Hematopoietic multipotent progenitor cell treated with erythropoietin and hydrocortisone succinate and interleukin-3 and kit ligand, for 8 days (in vitro differentiated cells): ENCODE data around the gene RFTN1.

Source experiments
- DNase-seq: peaks from one replicate; pipeline ENCODE4 v3.0.0-alpha.2; 2015

RFTN1 gene

DNA sequence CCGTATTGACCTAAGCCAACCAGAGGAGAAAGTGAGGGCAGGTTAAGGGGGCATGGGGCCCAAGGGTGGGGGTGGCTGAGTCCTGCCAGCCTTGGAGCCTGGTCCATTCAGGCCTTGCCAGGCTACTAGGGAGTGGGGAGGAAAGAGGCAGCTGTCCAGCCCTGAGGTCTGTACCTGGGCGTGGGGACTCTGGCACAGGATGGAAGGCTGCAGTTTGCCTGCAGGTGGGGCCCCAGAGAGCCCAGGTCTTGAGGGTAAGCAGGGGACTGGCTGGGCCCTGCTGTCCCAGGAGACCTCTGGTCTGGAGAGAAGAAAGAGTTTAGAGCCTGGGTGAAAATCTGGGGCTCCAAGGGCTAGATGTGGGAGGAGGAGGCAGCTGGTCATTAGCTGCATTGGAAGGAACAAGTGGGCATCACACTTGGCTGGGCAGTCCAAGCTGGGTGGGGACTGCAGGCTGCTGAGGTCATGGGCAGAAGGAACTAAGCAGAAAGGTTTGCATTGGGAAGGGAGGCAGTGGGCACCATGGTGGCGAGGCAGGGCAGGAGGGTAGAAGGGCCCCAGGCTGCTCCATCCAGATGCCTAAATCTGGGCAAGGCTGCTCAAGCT, 140.1 kb downstream of the RFTN1 start:
- DNase-seq, result no peak

DNA sequence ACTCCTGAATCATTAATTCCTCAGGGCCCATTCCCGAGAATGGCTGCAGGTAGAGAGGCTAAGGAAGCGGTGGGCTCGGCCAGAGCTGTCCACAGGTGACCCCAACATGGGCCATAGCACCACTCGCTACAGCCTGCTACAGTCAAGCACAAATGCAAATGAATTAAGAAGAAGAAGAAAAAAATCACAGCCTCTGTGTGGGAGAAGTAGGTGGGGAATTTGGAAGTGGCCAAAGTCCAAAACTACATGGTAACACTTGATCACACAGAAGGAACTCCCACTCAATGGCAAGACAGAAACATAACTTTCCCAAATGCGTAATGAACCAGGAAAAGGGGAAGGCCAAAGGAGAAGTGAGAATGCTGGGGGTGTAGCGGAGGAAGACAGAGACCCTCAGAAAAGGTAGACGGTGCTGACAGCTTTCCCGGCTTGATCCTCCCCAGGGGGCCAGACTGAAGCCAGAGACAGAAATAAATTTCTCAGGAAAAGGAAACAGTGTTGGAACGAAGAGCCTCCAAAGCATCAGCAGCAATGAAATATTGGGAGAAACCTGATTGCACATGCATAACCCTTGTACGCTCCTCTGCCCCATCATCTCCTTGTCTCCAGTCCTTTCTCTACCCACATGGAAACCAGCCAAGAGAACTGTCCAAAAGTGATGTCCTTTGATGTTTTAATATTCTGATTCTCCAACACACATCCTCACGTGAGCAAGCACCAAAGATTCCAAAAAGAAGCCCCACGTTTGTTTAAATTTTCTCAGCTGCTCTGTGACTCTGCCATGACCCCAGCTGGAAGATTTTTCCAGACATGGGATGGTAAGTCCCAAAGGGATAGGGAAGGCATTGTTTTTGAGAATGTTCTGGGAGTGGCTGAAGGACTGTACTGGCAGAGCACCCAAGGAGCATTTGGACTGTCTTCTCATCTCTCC, 140.9 kb downstream of the RFTN1 start:
- DNase-seq, result no peak

DNA sequence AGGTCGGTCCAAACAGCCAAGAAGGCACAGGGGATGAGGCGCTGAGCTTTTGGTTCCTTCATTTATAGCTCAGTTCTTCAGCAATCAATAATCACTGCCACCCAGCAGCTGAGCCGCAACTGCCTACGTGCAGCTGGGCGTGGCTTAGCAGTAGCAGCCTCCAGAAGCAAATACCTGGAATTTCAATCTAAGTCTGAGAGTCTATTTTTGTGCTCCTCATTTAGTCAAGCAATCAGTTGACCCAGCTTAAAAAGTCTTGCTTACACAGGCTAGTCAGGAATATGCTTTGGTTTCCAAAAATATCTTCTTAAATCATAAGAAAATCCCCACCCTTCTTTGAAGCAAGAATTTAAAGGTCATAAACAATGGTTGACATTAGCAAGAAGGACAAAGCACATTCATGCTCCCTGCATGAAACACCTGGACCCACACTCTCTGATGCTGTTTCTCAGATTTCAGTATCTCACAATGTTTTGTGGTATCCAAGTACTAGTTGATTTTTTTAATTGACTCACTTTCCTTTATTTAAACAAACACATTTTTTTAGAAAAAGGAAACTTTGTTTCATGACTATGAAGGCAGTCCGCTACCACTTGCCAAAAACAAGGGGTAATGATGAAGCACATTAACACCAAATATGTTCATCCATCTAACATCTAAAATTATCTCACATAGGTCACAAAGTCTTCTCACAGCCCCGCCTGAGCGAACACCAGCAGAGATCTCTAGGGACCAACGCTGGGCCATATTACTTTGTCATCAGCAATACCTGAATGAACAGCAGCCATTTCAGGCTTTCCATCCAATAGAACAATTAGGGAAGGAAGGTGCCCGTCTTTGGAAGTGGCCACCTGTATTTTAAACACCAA, 142.4 kb downstream of the RFTN1 start:
- DNase-seq, result no peak

DNA sequence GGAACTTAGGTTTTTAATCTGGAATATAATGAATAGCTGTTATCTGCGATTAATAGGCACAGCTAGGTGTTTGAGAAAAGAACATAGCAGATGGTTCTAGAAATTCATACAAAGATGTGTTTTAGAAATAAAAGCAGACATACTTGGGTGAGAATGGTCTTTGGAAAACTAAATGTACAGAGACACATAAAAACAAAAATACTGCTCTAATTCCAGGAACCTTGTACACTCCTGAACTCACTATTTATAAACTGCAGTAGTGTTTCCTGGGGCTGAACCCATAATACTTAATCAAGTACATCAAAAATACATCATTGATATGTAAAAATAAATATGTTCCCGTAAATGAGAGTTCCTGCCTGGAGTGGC, 143.0 kb downstream of the RFTN1 start:
- DNase-seq, result no peak

DNA sequence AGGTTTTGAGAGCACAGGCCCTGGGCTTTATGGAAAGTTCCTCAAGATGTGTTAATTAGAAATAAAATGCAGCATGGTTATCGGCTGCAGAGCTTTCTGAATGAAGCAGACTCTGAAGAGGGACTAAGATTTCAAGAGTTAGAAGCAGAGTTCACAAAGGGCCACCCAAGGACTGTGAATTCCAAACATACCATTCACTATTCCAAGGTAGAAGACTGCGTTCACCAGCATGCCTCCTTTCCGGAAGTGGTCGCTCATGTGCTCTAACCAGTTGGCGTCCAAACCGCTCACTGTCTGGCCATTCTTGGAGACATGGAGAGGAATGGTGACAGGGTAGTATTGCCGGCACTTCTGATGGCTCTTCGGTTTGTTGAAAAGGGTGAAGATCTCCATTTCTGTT, 143.6 kb downstream of the RFTN1 start:
- DNase-seq, result no peak

DNA sequence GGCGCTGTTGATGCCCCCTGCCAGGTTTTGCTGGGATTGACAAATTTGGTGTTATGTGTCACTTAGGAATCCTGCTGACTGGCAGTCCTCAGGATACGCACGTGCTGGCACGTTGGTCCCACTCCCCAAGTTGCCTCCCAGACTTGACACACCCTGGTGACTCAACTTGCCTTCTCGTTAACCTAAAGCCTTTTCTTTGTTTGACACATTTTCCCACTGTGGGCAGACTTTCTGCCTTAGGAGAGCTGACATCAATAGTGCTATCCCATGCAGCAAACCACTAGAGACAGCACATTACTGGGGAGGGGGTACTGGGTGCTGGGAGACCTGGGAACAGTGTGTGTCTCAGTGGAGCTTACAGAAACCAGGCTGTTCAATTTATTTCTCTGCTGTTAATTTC, 144.2 kb downstream of the RFTN1 start:
- no peak for DNase-seq

DNA sequence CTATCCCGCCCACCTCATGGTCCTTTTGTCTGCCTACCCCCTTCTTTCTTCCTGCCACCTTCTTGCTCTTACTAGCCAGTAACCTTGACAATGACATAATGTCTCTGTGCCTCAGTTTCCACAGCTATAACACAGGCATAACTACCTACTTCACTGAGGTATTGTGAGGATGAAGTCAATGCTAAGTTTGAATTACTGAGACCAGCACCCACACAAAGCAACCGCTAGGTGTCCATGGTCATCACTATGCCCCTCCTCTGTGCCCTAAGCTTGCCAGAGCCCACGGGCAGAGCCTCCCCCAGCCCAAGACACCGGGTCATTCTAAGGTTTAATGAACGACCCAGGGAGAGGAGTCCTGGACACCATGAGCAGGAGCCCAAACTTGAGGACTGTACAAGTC, 146.9 kb downstream of the RFTN1 start:
- no peak for DNase-seq

DNA sequence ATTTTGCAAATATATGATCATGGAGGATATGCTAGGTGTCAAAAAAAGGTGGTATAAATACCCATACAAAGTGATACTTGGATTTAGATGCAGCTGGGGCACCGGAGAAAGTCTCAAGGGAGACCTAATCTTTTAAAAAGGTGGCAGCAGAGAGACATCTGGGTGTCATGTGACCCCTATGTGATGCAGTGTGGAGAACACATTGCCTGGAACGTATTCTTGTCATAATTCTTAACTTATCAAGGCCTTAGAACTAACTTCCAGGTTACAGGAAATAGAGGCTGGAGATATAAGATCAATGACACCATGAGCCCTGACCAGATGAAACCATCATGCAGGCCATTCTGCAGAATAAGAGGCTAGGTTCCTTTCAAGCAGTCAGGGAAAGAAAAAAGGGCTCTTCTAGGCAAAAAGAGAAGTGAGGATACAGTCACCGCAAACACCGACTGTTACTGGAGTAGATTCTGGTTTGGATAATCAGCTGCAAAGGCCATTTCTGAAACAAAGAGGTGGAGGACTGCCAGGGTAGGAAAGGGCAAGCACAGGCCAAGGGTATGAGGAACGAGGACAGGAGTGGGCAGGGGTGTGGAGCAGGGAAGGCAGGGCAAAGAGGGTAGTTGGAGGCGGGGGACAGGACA, 147.9 kb downstream of the RFTN1 start:
- DNase-seq, result no peak

DNA sequence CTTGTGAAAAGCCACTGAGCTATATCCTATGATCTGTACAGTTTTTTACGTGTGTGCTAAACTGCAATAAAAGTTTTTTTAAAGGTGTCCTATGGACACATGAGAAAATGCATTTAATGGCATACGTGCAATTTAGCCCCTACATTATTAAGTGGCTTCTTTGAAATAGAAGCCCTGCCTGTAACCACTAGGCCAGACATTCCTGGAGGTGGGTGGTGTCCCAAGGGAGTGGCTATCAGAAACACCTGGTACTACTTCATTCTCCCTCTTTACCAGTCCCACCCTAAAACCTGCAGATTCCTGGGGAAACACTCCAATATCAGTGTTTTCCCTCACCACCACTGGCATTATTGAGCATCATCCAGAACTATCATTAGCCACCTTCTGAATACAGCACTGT, 148.5 kb downstream of the RFTN1 start:
- DNase-seq, result no peak

DNA sequence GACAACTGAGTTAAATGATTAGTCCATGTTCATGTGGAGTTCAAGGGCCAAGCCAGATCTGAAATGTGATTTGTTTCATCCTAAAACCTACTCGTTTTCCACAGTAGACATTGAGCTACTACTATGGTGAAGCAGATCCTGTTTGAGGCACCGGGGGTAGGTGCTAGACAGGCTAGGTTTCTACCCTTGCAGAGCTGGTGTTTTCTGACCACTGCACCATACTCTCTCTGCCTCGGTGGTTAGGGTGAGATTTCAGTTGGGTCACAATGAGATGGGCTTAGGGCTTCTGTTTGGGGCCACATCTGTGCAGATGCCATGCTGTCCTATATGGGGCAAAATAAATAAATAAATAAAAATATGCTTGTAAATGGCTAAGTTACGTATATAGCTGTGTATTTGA, 149.2 kb downstream of the RFTN1 start:
- DNase-seq, result no peak

DNA sequence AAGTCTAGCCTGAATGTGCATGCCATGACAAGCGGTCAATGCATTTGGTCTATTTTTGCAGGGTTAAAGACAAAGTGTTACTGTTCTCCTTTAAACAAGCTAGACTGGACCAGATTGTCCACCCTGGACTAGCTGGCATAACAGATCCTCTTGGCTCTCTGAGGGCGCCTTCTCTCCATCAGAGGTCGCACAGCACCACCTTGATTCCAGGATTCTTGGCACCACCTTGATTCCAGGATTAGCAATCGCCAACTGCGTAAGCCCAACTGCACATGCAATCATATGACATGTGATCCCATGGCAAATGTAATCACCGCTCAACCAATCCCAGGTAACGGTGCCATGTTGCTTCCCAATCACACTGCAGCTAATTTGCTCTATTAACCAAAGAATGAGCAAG, 149.9 kb downstream of the RFTN1 start:
- DNase-seq, result no peak

DNA sequence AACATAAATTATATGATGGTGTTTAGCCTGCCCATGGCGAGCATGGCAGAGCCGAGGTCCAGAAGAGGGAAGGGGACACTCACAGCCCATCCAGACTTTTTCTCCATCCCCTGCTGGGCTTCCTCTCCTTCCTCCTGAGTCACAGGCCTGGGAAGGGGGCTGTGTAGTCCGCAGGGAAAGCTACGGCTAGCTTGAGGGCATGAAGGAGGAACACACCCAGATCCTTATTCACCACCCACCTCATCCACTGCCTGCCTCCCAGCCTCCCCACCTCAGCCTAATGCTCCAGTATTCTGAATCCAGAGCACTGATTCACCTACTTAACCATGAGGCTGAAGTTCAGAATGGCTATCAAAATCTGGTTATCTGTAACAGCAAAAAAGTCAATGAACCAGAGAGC, 150.7 kb downstream of the RFTN1 start:
- DNase-seq, result no peak

DNA sequence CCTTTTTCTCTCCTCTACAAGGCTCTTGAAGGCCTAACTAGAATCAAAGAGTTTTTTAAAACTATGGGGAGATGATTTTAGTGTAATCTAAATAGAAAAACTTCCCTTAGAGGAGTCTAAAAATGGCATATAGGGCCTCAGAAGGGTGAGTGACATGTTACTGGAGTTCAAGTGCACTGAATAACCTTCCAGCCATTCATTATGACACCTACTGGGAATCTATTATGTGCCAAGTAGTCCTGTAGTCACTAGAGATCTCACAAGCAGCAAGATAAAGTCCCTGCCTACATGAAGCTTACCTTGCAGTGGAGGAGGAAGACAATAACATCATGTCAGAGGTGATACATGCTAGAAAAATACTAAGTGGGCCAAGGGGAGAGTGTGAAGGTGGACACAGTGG, 152.4 kb downstream of the RFTN1 start:
- no peak for DNase-seq

DNA sequence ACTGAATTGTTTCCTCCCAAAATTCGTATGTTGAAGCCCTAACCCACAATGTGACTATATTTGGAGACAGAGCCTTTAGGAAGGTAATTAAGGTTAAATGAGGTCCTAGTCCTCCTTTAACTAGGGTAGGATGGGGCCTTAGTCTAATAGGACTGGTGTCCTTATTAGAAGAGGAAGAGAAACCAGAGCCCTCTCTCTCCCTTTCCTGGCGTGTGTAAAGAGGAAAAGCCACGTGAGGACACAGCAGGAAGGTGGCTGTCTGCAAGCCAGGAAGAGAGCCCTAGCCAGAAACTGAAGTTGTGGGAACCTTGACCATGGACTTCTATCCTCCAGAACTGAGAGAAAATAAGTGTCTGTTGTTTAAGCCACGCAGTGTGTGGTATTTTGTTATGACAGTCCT, 154.2 kb downstream of the RFTN1 start:
- no peak for DNase-seq

DNA sequence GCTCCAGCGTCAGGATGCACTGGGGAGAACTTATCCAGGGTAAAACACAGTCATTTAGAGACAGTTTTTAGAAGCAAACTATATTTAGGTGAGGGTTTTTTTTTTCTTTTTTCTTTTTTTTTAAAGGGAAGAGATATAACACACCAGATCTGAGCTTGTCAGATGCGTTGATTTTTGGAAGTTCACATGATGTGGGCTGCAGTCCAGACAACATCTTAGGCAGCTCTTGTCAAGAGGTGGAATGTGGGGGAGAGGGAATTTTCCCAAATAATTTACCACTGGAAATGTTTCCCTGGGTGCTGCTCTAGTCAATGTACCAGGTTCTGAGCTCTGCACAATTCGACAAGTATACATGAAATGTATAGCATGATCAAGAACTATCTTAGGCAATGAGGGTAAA, 155.2 kb downstream of the RFTN1 start:
- DNase-seq, result no peak

DNA sequence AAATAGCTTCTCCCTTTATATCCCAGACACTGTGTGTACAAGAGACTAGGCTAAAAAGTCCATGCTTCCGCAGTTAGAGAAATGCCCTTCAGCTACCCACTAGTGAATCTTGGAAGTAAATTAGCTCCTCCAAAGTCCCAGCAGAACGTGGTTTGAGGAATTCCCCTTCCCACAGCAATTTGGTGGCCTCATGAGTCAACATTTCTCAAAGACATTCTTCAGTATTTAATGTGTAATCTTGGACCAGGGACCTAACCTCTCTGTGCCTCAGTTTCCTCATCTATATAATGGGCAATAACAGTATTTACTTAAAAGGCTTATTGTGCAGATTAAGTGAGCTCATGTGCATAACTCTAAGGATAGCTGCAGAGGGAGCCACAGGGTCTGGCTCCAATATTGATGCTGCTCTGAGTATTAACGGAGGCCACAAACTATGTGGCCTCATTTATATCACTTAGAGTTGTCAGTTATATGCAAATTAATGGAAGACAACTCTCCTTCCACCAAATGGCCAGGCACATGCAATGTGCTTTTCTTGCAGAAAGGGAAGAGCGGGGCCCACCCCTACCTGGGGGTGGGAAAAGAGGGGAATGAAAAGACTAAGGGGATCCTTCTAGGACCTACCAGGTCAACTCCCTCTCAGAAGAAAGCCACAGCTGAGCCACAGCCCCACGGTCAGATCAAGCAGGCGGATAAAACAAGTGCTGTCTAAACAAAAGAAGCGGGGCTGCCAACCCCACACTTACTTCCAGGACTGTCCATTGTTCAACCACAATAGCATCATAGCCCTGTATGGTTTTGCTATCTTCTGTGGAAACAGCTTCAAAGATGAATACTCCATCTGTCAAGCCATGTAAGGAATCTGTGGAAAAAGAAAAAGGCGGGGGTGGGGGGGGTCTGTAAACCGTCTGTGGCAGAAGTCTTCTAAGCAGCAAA, 156.0 kb downstream of the RFTN1 start:
- DNase-seq, result peak; percentile 34

DNA sequence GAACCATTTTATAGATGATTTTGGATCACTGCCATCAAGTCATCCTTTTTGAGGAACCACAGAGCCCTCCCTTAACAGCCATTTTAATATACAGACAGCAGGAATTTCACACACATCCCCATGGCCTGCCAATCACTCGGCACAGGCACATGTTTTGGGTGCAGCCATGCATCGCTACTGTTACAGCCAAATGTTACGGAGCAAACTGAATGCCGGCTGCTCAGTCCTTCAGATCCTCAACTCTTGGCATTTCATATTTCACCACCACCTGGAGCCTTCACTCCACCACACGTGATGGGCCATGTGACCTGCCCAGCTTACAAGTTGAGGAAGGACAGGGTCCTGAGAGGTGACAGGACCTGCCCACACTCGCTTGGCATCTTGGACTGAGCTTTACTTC, 157.7 kb downstream of the RFTN1 start:
- no peak for DNase-seq

DNA sequence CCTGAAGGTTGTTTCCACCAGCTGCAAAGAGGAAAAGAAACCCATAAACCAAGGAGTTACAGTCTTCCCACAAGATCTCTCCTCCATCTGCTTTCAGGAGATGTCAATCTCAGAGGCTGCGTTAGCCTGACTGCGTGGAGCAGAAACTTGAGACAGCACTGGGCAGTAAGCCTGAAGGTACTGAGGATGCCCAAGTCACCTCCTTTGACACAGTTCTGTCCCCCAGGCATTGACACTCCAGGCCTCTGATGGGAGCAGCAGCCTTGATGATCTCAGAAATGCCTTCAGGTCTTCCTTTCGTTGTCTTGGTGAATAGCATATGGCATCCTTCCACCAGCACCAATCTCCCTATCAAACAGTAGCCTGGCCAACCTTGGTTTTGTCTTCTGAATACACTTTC, 159.2 kb downstream of the RFTN1 start:
- no peak for DNase-seq

DNA sequence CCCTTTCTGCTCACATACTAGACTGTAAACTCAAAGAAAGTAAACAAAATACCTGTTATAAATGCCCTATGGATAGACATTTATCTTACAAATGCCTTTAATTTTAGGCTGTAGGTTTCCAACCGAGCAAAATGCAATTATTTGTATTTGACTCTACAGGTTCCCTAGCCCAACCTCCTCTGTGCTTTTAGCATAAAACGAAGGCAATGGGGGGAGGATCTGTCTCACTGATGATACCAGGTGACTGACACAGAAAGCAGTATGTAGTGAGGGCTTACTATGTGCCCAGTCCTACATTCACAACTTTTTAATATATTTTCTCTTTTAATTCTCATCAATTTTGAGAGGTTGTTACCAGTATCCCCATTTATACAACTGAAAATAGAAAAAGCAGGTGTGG, 161.1 kb downstream of the RFTN1 start:
- DNase-seq, result no peak

DNA sequence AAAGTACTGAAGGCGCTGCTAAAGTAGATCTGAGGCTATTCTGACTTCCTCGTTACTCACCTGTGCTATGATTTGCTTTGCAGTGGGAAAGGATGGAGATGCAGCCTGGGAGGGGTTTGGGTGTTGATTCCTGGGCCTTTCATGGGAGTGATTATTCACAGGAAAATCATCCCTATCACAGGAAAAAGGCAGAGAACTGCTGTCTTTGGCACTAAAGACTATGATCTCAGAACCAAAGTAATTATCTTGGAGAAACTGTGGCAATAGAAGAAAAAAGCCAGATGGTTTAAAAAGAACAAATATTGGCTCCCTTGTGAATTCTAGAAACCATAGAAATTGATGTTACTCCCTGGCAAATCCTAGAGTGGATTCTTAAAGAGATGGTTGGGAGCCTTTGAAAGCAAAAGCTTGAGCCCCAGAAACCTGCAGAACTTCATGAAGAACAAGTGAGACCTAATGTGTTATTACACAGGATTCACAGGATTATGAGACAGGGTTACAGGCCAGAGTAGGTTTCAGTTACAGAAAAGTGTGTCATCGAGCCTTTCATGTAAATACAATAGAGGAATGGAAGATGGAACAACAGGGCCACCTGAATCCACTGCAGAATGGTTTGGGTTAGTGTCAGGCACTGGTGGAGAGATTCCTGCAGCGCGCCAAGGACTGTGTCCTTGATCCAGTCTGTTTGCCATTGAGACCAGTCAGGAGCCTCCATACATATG, 162.7 kb downstream of the RFTN1 start:
- DNase-seq, result no peak

DNA sequence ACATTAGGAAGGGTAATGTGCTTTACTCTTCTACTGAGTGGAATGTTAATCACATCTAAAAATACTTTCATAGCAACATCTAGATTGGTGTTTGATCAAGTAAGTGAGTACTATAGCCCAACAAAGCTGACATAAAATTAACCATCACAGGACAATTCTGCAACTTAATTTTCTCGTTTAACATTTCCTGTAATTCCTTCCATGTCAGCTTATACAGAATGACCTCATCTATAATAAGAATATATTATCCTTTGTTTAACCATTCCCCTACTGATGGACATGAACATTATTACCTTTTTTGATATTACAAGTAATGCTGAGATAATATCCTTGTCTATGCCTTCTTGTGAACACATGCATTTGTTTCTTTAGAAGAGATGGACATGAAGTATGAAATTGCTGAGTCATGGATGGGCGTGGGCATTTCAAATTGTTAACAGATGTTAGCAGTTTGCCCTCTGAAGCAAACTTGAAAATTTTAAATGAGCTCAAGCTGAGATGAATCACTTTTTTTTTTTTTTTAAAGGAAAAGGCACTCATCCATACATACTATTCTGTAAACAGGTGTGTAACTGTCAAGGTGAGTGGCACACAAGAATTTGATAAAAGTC, 163.4 kb downstream of the RFTN1 start:
- peak; percentile 32 for DNase-seq
